Astrocyte of the cerebellum (primary cell): ENCODE measurements around the gene KLHDC4.
"Not testable (repeated sequence)": the region's sequence is repeated elsewhere in the genome, so short reads cannot be mapped to it uniquely, and the experiment has no call there.

Experiments
- DNase-seq: peaks from one replicate; pipeline ENCODE4 v3.0.0-alpha.2; 2011; ENCODE audit warnings: low read depth
- H3K4me3 ChIP-seq: 2 replicates; pipeline ENCODE4 v1.5.1; 2011; ENCODE audit warnings: mild to moderate bottlenecking, low read depth, low read length, moderate library complexity
- in situ Hi-C: cut with HindIII; loops from 2 replicates; pipeline ENCODE4 v1.10.0; 2017; ENCODE audit warnings: low sequenced_read_pairs
- TF ChIP-seq, protein P1 (sequence below): IDR thresholded peaks from 2 replicates; pipeline ENCODE4 v1.5.1; 2012; ENCODE audit warnings: low read length, low read depth, moderate library complexity, mild to moderate bottlenecking; ENCODE audit errors: missing control alignments

Gene KLHDC4

GRCh38 chr16:87765776-87766484, at the start of gene KLHDC4:
Gene KLHDC4, minus strand, starts transcription at chr16:87765986. Its CDS starts 96 bp downstream, at chr16:87765890.
- TF ChIP-seq, protein P1, sequence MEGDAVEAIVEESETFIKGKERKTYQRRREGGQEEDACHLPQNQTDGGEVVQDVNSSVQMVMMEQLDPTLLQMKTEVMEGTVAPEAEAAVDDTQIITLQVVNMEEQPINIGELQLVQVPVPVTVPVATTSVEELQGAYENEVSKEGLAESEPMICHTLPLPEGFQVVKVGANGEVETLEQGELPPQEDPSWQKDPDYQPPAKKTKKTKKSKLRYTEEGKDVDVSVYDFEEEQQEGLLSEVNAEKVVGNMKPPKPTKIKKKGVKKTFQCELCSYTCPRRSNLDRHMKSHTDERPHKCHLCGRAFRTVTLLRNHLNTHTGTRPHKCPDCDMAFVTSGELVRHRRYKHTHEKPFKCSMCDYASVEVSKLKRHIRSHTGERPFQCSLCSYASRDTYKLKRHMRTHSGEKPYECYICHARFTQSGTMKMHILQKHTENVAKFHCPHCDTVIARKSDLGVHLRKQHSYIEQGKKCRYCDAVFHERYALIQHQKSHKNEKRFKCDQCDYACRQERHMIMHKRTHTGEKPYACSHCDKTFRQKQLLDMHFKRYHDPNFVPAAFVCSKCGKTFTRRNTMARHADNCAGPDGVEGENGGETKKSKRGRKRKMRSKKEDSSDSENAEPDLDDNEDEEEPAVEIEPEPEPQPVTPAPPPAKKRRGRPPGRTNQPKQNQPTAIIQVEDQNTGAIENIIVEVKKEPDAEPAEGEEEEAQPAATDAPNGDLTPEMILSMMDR, result no peak
- DNase-seq, result peak; percentile 64
- H3K4me3 ChIP-seq, result peak within 1 kb of the TSS; percentile 80
- in situ Hi-C loops, result no loop called here

GRCh38 chr16:87815567-87815966, 49.8 kb upstream of the KLHDC4 start:
- in situ Hi-C loops, result no loop called here
- no peak for DNase-seq
- TF ChIP-seq, protein P1, result no peak
- H3K4me3 ChIP-seq, result no peak overlapping the region

DNA sequence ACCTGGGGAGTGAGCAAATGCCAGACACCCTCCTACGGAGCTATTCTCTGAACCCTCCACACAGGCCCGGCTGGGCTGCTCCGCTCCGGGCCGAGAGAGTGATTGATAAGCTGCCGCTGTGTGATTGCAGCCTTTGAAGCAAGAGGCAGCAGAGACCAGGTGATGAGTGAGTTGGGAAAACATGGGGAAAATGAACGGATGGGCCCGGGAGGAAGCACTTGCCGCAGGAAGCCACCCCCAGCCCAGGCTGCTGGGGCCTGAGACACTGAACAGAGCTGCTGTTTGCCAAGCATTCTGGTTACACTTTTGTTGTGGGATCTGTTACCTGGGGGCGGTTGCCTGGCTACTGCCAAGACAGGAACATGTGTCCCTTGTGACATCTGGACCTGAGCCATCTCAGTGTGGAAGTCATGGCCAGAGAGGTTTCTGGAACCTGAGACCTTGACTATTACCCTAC, 46.4 kb upstream of the KLHDC4 start:
- TF ChIP-seq, protein P1, result no peak
- H3K4me3 ChIP-seq, result no peak overlapping the region
- DNase-seq, result no peak
- in situ Hi-C loops, result no loop called here

DNA sequence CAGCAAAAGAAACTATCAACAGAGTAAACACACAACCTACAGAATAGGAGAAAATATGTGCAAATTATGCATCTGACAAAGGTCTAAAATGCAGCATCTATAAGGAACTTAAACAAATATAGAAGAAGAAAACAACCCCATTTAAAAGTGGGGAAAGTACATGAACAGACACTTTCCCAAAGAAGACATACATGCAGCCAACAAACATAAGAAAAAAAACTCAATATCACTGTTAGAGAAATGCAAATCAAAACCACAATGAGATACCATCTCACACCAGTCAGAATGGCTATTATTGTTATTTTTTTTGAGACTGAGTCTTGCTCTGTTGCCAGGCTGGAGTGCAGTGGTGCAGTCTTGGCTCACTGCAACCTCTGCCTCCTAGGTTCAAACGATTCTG, 45.7 kb upstream of the KLHDC4 start:
- DNase-seq, H3K4me3 ChIP-seq, in situ Hi-C loops: not testable (repeated sequence)

GRCh38 chr16:87809150-87809902, 43.5 kb upstream of the KLHDC4 start:
- in situ Hi-C loops, result no loop called here
- TF ChIP-seq, protein P1, result no peak
- no peak overlapping the region for H3K4me3 ChIP-seq
- no peak for DNase-seq

- in situ Hi-C loops, result no loop called here
- TF ChIP-seq, protein P1, result no peak
- H3K4me3 ChIP-seq, result no peak overlapping the region
- DNase-seq, result no peak
Observed at GRCh38 chr16:87808108-87808507, 42.3 kb upstream of the KLHDC4 start.
